Measurements from ENCODE around the gene SLC13A5. TPM values are rescaled to one million over a fixed set of nuclear protein-coding genes. Genes with fewer than 3 reads are reported as not detected.

SLC13A5 gene
- total RNA-seq, 1 experiment from 2014 or later, result not detected

GRCh38 chr17:6686026-6686425, 27.1 kb downstream of the SLC13A5 start:
- Histone ChIP-seq H3K36me3 (no peaks in the 10 kb centered on the region), H3K27me3 (replicated peaks) (no peaks in the 10 kb centered on the region), H3K9me3 (replicated peaks) (no peaks in the 10 kb centered on the region), H3K27ac (no peak overlapping the region), H3K4me1 (replicated peaks) (no peaks in the 10 kb centered on the region), H3K4me3 (no peak overlapping the region)
- no peak for DNase-seq (ENCODE audit: low read depth in 1 of 2, low spot score in 2 of 2)

GRCh38 chr17:6684881-6685767, 28.0 kb downstream of the SLC13A5 start:
- no peaks in the 10 kb centered on the region for H3K9me3 ChIP-seq (replicated peaks)
- no peak overlapping the region for H3K27ac ChIP-seq
- no peaks in the 10 kb centered on the region for H3K36me3 ChIP-seq
- no peaks in the 10 kb centered on the region for H3K27me3 ChIP-seq (replicated peaks)
- no peaks in the 10 kb centered on the region for H3K4me1 ChIP-seq (replicated peaks)
- DNase-seq (ENCODE audit: low read depth in 1 of 2, low spot score in 2 of 2), result no peak
- no peak overlapping the region for H3K4me3 ChIP-seq

- no peaks in the 10 kb centered on the region; the same call in 1 of the 2 replicates for H3K27me3 ChIP-seq (replicated peaks)
- H3K4me3 ChIP-seq, result no peak overlapping the region
- no peak for DNase-seq (ENCODE audit: low read depth in 1 of 2, low spot score in 2 of 2)
- H3K36me3 ChIP-seq, result no peaks in the 10 kb centered on the region
- no peaks in the 10 kb centered on the region for H3K4me1 ChIP-seq (replicated peaks)
- no peaks in the 10 kb centered on the region for H3K9me3 ChIP-seq (replicated peaks)
- no peak overlapping the region for H3K27ac ChIP-seq
Measured at GRCh38 chr17:6684460-6684783, 28.7 kb downstream of the SLC13A5 start.

- Histone ChIP-seq H3K4me3 (no peak overlapping the region), H3K4me1 (replicated peaks) (no peaks in the 10 kb centered on the region), H3K9me3 (replicated peaks) (no peaks in the 10 kb centered on the region), H3K27ac (no peak overlapping the region), H3K36me3 (no peaks in the 10 kb centered on the region), H3K27me3 (replicated peaks) (no peaks in the 10 kb centered on the region; the same call in 1 of the 2 replicates)
- DNase-seq (ENCODE audit: low read depth in 1 of 2, low spot score in 2 of 2), result no peak
Measured at GRCh38 chr17:6683730-6684459, 29.3 kb downstream of the SLC13A5 start.

GRCh38 chr17:6683081-6683684, 30.0 kb downstream of the SLC13A5 start:
- no peak for DNase-seq (ENCODE audit: low read depth in 1 of 2, low spot score in 2 of 2)
- no peak overlapping the region for H3K4me3 ChIP-seq
- H3K36me3 ChIP-seq, result no peaks in the 10 kb centered on the region
- H3K27ac ChIP-seq, result no peak overlapping the region
- no peaks in the 10 kb centered on the region; the same call in 1 of the 2 replicates for H3K27me3 ChIP-seq (replicated peaks)
- H3K9me3 ChIP-seq (replicated peaks), result no peaks in the 10 kb centered on the region
- no peaks in the 10 kb centered on the region for H3K4me1 ChIP-seq (replicated peaks)

GRCh38 chr17:6682339-6682738, 30.8 kb downstream of the SLC13A5 start:
- no peaks in the 10 kb centered on the region; the same call in none of the 2 replicates for H3K27me3 ChIP-seq (replicated peaks)
- peaks cover 3% of the 10 kb centered on the region; the same call in 1 of the 2 replicates for H3K4me1 ChIP-seq (replicated peaks)
- no peak overlapping the region for H3K27ac ChIP-seq
- H3K9me3 ChIP-seq (replicated peaks), result no peaks in the 10 kb centered on the region
- H3K4me3 ChIP-seq, result no peak overlapping the region
- H3K36me3 ChIP-seq, result no peaks in the 10 kb centered on the region
- DNase-seq (ENCODE audit: low read depth in 1 of 2, low spot score in 2 of 2), result no peak

- no peaks in the 10 kb centered on the region for H3K9me3 ChIP-seq (replicated peaks)
- H3K4me3 ChIP-seq, result no peak overlapping the region
- H3K36me3 ChIP-seq, result no peaks in the 10 kb centered on the region
- no peak overlapping the region for H3K27ac ChIP-seq
- H3K4me1 ChIP-seq (replicated peaks), result peaks cover 7% of the 10 kb centered on the region; the same call in 1 of the 2 replicates
- no peaks in the 10 kb centered on the region; the same call in none of the 2 replicates for H3K27me3 ChIP-seq (replicated peaks)
- DNase-seq (ENCODE audit: low read depth in 1 of 2, low spot score in 2 of 2), result no peak
Measured at GRCh38 chr17:6681671-6682070, 31.5 kb downstream of the SLC13A5 start.

- Histone ChIP-seq H3K27ac (no peak overlapping the region), H3K4me3 (no peak overlapping the region), H3K27me3 (replicated peaks) (no peaks in the 10 kb centered on the region; the same call in none of the 2 replicates), H3K4me1 (replicated peaks) (peaks cover 7% of the 10 kb centered on the region; the same call in 1 of the 2 replicates), H3K36me3 (no peaks in the 10 kb centered on the region), H3K9me3 (replicated peaks) (no peaks in the 10 kb centered on the region)
- DNase-seq (ENCODE audit: low read depth in 1 of 2, low spot score in 2 of 2), result no peak
Measured at GRCh38 chr17:6681176-6681575, 32.0 kb downstream of the SLC13A5 start.

- Histone ChIP-seq H3K4me3 (no peak overlapping the region), H3K36me3 (no peaks in the 10 kb centered on the region), H3K4me1 (replicated peaks) (peaks cover 7% of the 10 kb centered on the region; the same call in 1 of the 2 replicates), H3K9me3 (replicated peaks) (no peaks in the 10 kb centered on the region), H3K27ac (no peak overlapping the region), H3K27me3 (replicated peaks) (no peaks in the 10 kb centered on the region; the same call in none of the 2 replicates)
- no peak for DNase-seq (ENCODE audit: low read depth in 1 of 2, low spot score in 2 of 2)
Measured at GRCh38 chr17:6679241-6679640, 33.9 kb downstream of the SLC13A5 start.

- H3K27ac ChIP-seq, result no peak overlapping the region
- DNase-seq (ENCODE audit: low read depth in 1 of 2, low spot score in 2 of 2), result no peak
- H3K4me3 ChIP-seq, result no peak overlapping the region
- H3K9me3 ChIP-seq (replicated peaks), result no peaks in the 10 kb centered on the region
- H3K36me3 ChIP-seq, result no peaks in the 10 kb centered on the region
- peaks cover 7% of the 10 kb centered on the region; the same call in 1 of the 2 replicates for H3K4me1 ChIP-seq (replicated peaks)
- no peaks in the 10 kb centered on the region; the same call in none of the 2 replicates for H3K27me3 ChIP-seq (replicated peaks)
Measured at GRCh38 chr17:6677946-6678345, 35.2 kb downstream of the SLC13A5 start.

- no peaks in the 10 kb centered on the region; the same call in none of the 2 replicates for H3K27me3 ChIP-seq (replicated peaks)
- no peaks in the 10 kb centered on the region for H3K9me3 ChIP-seq (replicated peaks)
- H3K4me1 ChIP-seq (replicated peaks), result peaks cover 7% of the 10 kb centered on the region; the same call in 1 of the 2 replicates
- H3K4me3 ChIP-seq, result no peak overlapping the region
- H3K27ac ChIP-seq, result no peak overlapping the region
- DNase-seq (ENCODE audit: low read depth in 1 of 2, low spot score in 2 of 2), result peak; percentile 46 to 58
- H3K36me3 ChIP-seq, result no peaks in the 10 kb centered on the region
Measured at GRCh38 chr17:6677158-6677831, 35.9 kb downstream of the SLC13A5 start.

GRCh38 chr17:6676802-6677157, 36.4 kb downstream of the SLC13A5 start:
- Histone ChIP-seq H3K9me3 (replicated peaks) (no peaks in the 10 kb centered on the region), H3K27me3 (replicated peaks) (no peaks in the 10 kb centered on the region; the same call in none of the 2 replicates)

GRCh38 chr17:6675201-6675825, 37.9 kb downstream of the SLC13A5 start:
- Histone ChIP-seq H3K36me3 (no peaks in the 10 kb centered on the region), H3K9me3 (replicated peaks) (no peaks in the 10 kb centered on the region), H3K27ac (no peak overlapping the region), H3K27me3 (replicated peaks) (no peaks in the 10 kb centered on the region; the same call in none of the 2 replicates), H3K4me1 (replicated peaks) (peaks cover 7% of the 10 kb centered on the region; the same call in 1 of the 2 replicates), H3K4me3 (no peak overlapping the region)
- DNase-seq (ENCODE audit: low read depth in 1 of 2, low spot score in 2 of 2), result no peak

More at GRCh38 chr17:6676802-6677157, 36.4 kb downstream of the SLC13A5 start:
- H3K4me1 ChIP-seq (replicated peaks), result peaks cover 7% of the 10 kb centered on the region; the same call in 1 of the 2 replicates
- DNase-seq (ENCODE audit: low read depth in 1 of 2, low spot score in 2 of 2), result no peak
- H3K27ac ChIP-seq, result no peak overlapping the region
- H3K36me3 ChIP-seq, result no peaks in the 10 kb centered on the region
- no peak overlapping the region for H3K4me3 ChIP-seq

Measured in SJSA1 (cell line).